GM08714 (cell line): ENCODE results near the gene TMEM129.
"Not testable (repeated sequence)": the region's sequence is repeated elsewhere in the genome, so short reads cannot be mapped to it uniquely, and the experiment has no call there.

Experiments used
- H3K4me3 ChIP-seq: fragments of 200-500 bp; sonication (Bioruptor generic); 2 replicates; pipeline ENCODE4 v1.5.1; 2014; ENCODE audit warnings: mild to moderate bottlenecking, low read length, inconsistent platforms
- ZNF274 ChIP-seq: IDR thresholded peaks from 2 replicates; pipeline ENCODE4 v1.6.1; 2012; ENCODE audit warnings: mild to moderate bottlenecking, low read depth, low read length

Gene TMEM129

DNA sequence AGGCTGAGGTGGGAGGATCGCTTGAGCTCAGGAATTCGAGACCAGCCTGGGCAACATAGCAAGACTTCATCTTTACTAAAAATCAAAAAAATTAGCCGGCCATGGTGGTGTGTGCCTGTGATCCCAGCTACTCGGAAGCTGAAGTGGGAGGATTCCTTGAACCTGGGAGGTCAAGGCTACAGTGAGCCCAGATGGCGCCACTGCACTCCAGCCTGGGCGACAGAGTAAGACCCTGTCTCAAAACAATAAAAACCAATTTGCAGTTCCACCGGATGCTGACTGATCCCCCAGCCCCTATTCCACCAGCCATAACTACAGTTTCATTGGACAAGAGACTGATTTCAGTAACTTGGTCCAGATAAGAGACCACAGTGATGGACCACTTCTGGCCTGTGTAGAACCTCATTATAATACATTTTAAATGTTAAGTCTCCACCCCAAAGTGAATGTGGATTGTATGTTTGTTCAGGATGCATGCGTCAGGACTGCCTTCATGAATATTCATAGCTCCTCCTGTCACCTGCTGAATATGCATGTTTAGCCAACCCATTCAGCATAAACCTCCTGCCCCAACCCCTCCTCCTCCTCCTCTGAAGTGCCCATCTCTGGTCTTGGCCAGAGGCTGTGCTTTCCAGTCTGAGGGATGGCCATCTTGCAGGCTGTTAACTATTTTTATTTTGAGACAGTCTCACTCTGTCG, 6.7 kb downstream of the TMEM129 start:
- H3K4me3 ChIP-seq = peak overlapping the region; percentile 78; the same call in 1 of the 2 replicates
- TF ChIP-seq ZNF274 = no peak

DNA sequence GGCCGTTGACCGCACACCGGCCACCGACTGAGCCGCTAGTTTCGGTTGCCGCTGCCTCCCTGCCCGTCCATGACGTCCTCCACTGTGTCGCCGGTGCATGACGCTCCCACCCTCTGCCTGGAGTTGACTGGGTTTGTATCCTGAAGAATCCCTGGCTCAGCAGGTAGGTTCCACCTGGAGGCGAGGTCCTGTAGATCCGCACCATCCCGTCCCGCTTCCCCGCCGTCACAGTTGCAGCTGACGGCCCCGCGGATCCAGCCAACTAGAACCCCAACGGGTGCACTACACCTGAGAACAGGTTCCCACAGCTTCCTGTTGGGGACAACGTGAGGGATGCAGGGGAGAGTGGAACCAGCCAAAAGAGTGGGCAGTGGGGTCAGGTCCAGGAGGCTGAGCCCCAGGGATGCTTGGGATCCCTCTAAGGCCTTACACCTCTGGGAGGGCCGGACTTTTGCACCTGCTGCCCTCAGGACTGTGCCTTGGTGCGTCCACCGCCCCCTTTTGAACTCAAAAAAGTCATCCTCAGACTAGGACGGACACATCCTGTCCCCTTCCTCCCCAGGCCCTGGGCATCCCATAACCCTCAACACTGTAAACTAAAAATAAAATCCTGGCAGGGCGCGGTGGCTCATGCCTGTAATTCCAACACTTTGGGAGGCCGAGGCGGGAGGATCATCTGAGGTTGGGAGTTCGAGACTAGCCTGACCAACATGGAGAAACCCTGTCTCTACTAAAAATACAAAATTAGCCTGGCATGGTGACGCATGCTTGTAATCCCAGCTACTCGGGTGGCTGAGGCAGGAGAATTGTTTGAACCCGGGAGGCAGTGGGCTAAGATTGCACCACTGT, 7.9 kb downstream of the TMEM129 start:
- TF ChIP-seq ZNF274 = no peak
- H3K4me3 ChIP-seq = peak overlapping the region; percentile 78

GRCh38 chr4:1712216-1713002, 8.7 kb downstream of the TMEM129 start, which contains the start of gene SLBP:
Gene SLBP (minus strand): TSS chr4:1712319. CDS start chr4:1712188, 131 bp downstream.
- no peak for TF ChIP-seq ZNF274
- H3K4me3 ChIP-seq = peak within 1 kb of the TSS; percentile 78

GRCh38 chr4:1711571-1712215, 9.4 kb downstream of the TMEM129 start:
- peak overlapping the region; percentile 78 for H3K4me3 ChIP-seq
- no peak for TF ChIP-seq ZNF274

DNA sequence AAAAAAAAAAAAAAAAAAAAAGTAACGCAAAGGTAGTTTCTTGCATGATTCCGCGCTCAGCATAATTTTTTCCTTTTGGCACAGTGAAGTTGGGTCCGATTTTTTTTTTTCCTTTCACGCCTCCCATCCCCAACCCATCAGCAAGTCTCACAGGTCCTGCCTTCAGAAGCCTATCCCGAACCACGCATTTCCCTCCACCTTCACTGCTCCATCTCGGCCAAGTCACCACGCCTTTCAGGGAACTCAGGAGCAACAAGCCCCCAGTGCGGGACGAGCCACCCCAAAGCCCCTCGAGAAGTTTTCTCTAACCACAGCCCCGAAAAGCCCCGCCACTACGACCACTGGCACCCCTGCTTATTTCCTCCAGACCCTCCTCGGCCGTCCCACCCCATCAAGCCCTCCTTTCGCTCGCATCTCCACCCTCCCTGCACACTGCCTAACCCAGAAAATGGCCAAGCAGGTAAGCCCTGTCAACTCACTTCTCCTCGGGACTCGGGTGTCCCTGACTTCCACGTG, 10.0 kb downstream of the TMEM129 start:
- TF ChIP-seq ZNF274 = no peak
- peak overlapping the region; percentile 78 for H3K4me3 ChIP-seq

DNA sequence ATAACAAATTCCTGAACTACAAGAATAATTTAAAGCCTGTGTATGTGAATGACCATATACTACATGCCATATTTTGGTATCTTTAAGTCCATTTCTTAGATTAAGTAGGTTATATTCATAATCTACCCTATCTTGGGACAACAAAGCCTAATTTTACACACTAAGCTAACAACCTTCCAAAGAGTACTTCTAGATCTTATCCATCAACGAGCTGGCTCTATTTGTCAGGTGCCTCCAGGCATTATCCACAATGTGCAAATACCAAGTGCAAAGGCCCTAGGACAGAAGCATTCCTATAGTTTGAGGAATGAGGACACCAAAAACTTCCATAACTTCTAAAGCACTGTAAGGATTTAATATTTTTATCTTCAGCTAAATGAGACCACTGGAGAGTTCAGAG, 12.5 kb downstream of the TMEM129 start:
- no peak for TF ChIP-seq ZNF274
- H3K4me3 ChIP-seq = no peak overlapping the region

DNA sequence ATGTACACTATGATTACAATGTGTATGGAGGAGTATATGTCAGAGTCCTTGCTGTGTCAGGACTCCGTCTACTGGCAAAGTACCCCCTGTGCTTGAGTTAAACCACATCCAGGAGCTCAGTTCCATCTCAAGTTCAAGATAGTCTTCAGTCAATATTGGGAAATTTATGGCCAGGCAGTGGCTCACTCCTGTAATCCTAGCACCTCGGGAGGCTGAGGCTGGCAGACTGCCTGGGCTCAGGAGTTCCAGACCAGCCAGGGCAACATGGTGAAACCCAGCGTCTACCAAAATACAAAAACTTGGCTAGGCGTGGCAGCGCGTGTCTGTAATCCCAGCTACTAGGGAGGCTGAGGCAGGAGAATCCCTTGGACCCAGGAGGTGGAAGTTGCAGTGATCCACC, 14.8 kb downstream of the TMEM129 start:
- no peak for TF ChIP-seq ZNF274
- H3K4me3 ChIP-seq = no peak overlapping the region

DNA sequence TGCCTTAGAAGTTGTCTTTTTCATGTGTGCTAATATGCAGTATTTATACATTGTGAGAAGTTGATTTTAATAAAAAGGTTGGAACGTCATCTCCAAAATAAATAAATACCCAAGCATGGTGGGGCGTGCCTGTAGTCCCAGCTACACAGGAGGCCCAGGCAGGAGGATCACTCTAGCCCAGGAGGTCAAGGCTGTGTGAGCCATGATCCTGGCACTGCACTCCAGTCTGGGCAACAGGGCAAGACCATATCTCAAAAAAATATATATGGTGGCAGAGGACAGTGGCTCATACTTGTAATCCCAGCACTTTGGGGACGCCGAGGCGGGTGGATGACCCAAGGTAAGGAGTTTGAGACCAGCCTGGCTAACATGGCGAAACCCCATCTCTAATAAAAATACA, 15.4 kb downstream of the TMEM129 start:
- TF ChIP-seq ZNF274 = no peak
- no peak overlapping the region for H3K4me3 ChIP-seq

- no peak overlapping the region for H3K4me3 ChIP-seq
- TF ChIP-seq ZNF274 = no peak
These were observed 17.3 kb downstream of the TMEM129 start for GRCh38 chr4:1703867-1704266.

DNA sequence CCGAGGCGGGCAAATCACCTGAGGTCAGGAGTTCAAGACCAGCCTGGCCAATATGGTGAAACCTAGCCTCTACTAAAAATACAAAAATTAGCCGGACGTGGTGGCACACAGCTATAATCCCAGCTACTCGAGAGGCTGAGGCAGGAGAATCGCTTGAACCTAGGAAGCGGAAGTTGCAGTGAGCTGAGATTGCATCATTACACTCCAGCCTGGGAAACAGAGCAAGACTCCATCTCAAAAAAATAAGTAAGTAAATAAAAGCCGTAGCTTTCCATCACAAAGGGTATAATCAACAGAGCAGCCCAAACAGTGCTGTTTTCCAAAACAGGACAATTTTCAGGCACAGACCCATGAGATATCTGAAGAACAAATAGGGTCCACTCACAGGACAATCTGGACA, 19.5 kb downstream of the TMEM129 start:
- H3K4me3 ChIP-seq = not testable (repeated sequence)

DNA sequence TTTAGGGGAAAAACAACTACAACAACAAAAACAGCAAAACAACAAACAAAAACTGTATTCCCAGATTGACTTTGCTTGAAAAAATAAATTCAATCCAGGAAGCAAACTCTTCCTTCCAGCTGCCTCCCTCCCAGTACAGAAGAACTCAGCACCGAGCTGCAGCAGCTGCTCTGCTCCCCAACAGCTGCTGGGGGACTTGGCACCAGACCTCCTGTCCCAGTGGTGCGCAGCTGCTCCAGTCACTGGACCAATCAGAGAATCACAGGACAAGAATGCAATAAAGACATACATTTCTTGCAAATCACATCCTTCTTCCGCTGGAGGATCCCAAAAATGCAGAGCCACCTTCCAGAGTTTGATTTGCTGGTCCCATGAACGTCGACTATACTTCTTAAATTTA, 25.2 kb downstream of the TMEM129 start:
- TF ChIP-seq ZNF274 = no peak
- no peak overlapping the region for H3K4me3 ChIP-seq

DNA sequence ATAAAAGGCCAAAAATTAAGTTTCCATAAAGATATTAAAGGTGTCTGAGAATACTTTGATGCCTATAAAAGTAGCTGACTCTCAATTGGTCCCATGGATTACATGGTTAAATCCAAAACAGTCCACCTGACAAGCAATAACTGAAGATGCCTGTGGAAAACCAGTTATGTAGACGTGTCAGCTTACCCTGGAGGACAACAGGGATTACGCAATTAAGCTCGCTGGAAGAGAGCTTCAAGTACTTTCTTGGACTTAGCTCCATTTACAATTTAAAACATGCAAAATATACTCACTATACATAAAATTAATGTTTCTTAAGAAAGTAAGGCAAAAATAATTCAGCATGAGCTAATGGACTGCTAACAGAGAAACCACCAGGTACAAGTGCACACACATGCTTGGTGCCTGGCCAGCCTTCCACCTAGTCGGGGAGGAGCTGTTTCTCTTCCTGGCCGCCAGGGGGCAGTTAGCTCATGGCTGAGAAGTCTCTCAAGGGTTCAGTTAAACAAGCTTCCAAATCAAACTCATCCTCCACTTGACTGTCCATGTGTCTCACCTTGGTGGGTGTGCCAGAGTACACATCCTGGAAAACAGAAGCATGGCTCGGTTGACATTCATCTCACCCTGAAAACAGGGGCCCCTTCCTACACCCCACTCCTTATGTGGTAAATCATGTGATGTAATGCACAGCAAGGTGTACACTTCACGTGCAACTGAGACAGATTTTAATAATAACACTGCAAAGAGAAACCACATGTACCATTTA, 27.8 kb downstream of the TMEM129 start:
- no peak overlapping the region for H3K4me3 ChIP-seq
- no peak for TF ChIP-seq ZNF274

DNA sequence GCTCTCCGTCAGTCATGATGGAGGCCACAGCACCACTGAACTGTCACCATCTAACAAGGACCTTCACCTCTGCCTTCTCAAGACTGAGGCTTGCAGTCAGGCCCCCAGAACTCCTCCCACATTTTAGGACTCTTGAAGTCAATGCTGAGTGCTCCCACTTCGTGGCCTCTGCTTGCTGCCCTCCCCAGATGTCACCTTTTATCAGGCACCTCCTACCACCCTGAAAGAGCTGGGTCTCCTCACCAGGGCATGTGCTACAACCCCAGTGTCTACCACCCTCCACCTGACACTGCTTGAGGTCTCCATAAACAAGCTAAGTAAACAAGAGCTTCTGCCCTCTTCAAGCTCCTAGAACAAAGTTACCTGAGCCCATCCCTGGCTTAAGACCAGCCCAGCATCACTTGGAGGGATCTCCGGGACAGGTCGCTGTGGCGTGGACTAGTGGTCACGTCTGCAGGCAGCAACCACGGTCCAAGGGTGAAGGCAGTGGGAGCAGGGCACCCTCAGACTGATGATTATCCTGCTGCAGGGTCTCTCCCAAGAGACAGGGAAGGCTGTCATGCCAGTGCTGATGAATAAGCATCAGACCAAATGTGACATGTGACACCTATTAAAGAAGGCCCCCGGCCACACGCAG, 29.3 kb downstream of the TMEM129 start:
- no peak for TF ChIP-seq ZNF274
- H3K4me3 ChIP-seq = no peak overlapping the region
